Measurements from ENCODE around the gene PANK3.
A peak's percentile ranks its signal among the peaks of the same experiment; 100 is the strongest.
"Not testable (repeated sequence)": the region's sequence is repeated elsewhere in the genome, so short reads cannot be mapped to it uniquely, and the experiment has no call there.

The PANK3 gene

GRCh38 chr5:168592014-168592368, 12.8 kb upstream of the PANK3 start:
- no peak for DNase-seq (ENCODE audit: low read depth in 2 of 2)

GRCh38 chr5:168591302-168592013, 12.3 kb upstream of the PANK3 start:
- no peak for DNase-seq (ENCODE audit: low read depth in 2 of 2)

- no peak for DNase-seq (ENCODE audit: low read depth in 2 of 2)
Measured at GRCh38 chr5:168590666-168591065, 11.5 kb upstream of the PANK3 start.

DNA sequence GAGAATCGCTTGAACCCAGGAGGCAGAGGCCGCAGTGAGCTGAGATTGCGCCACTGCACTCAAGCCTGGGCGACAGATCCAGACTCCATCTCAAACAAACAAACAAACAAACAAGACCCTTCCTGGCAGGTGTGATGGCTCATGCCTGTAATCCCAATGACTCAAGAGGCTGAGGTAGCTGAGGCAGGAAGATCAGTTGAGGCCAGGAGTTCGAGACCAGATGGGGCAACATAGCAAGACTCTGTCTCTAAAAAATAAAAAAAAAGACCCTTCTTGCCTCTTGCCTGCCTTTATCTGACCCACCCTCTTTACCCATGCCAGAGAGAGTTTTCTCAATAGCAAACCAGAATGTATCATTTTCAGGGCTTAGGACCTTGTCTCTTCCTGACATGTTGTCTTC, 8.8 kb upstream of the PANK3 start:
- no peak for DNase-seq (ENCODE audit: low read depth in 2 of 2)

GRCh38 chr5:168585119-168585856, 6.1 kb upstream of the PANK3 start:
- DNase-seq (ENCODE audit: low read depth in 2 of 2) = no peak

- no peak for DNase-seq (ENCODE audit: low read depth in 2 of 2)
Measured at GRCh38 chr5:168583742-168584482, 4.7 kb upstream of the PANK3 start.

- not testable (repeated sequence) for DNase-seq (ENCODE audit: low read depth in 2 of 2)
Measured at GRCh38 chr5:168580814-168581469, 1.8 kb upstream of the PANK3 start.

DNA sequence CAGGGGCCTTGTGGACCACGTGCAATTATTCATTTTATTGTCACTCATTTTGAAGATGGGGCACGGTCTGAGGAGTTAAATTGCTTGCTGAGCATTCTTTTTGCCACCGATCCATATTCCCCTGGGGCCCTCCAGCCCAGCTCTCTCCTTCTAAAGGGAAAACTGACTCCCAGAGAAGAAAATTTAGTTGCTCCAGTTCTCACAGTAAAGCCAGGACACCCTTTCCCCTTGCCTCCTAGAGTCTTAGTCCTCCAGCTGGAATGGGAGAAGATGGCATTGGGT, 1.0 kb upstream of the PANK3 start:
- no peak for DNase-seq (ENCODE audit: low read depth in 2 of 2)

DNA sequence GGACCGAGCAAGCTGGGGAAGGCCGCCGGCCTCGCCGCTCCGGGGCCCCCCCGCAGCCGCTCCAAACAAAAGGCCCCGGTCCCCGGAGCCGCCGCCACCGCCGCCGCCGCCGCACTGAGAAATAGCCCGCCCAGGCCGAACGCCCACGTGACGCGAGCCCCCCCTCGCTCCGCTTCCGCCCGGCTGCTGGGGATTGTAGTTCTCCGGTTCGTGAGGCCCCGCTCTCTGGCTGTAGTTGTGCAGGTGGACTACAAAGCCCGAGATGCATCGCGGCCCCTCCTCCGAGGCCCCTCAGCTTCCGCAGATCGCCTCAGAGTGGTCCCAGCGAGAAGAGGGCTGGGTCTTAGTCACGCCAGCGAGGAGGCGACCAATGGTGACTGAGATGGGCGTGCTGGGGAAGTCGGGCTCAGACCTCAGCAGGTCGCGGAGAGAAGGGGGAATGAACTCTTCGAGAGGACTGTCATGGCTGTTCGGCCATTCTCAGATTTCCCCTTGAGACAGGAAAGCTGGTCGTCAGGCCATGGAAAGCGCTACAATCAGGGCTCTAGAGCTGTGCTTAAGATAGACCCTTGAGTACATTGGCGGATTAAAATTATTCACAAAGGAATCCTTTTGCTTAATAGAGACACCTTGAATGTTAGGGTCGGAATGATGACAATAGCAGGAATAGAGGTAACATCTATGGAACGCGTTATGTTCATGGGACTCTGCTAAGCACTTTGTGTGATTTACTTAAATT, 489 bp upstream of the PANK3 start:
- DNase-seq (ENCODE audit: low read depth in 2 of 2) = peak; percentile 95 to 97

DNA sequence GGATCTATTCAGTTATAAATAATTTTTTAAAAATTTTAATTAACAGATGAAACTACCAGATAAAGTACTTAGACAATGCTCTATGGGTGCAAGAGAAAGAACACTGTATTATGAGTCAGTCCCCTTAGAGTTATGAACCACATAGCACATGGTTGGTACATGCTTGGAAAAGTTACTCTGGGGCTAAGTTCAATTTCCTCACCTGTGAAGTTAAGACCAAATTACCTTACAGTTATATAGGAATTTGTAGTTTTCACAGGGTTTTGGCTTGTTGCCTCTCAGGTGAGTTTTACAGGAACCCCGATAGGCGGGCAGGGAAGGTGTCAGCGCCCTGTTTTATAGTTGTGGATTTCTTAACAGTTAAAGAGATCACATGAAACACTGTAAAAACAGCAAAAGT, 1.2 kb downstream of the PANK3 start:
- DNase-seq (ENCODE audit: low read depth in 2 of 2) = no peak

DNA sequence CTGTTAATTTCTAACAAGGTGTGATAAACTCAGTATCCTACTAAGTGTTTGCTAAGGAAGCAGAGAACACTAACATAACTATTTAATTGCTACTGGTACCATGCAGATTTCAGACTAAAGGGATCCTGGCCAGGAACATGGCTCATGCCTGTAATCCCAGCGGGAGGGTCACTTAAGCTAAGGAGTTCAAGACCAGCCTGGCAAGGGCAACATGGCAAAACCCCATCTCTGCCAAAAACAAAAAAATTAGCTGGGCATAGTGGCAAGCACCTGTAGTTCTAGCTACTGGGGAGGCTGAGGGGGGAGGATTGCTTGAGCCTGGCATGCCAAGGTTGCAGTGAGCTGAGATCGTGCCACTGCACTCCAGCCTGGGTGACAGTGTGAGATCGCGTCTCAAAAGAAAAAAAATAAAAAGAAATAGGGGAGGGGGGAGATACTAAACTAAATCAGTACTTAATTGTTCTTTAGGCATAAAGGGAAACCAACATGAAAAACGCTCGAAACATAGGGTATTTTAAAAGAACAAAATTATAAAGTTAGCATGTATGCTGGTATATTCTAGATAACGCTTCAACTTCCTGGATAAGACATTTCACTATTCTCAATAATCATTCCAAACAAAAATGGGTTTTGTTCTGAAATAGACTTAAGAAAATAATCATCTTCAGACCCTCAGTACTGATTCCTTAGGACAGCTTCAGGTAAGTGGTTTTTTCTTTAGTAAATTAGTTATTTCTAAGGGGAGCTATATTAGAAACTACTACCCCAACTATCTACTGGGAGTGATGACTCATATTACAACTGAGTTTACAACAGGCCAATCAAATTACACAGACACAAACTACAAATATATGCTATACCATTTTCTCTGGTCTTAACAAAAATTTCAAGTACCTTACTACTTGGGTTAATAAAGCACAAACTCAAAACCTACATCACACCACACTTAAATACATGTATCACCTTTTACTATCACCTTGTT, 3.5 kb downstream of the PANK3 start:
- DNase-seq (ENCODE audit: low read depth in 2 of 2) = no peak

DNA sequence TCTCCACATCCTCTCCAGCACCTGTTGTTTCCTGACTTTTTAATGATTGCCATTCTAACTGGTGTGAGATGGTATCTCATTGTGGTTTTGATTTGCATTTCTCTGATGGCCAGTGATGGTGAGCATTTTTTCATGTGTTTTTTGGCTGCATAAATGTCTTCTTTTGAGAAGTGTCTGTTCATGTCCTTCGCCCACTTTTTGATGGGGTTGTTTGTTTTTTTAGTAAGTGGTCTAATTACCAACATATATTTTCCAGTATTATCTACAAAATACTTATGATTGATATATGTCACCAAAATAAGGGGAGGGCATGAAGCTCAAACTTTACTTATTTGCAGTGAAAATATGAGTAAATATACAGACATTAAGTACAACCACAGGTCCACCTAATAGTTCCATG, 5.0 kb downstream of the PANK3 start:
- not testable (repeated sequence) for DNase-seq (ENCODE audit: low read depth in 2 of 2)

DNA sequence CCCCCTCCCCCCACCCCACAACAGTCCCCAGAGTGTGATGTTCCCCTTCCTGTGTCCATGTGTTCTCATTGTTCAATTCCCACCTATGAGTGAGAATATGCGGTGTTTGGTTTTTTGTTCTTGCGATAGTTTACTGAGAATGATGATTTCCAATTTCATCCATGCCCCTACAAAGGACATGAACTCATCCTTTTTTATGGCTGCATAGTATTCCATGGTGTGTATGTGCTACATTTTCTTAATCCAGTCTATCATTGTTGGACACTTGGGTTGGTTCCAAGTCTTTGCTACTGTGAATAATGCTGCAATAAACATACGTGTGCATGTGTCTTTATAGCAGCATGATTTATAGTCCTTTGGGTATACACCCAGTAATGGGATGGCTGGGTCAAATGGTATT, 5.5 kb downstream of the PANK3 start:
- DNase-seq (ENCODE audit: low read depth in 2 of 2) = not testable (repeated sequence)

GRCh38 chr5:168570490-168571328, 8.5 kb downstream of the PANK3 start:
- DNase-seq (ENCODE audit: low read depth in 2 of 2) = no peak

GRCh38 chr5:168568738-168569137, 10.4 kb downstream of the PANK3 start:
- DNase-seq (ENCODE audit: low read depth in 2 of 2) = no peak

GRCh38 chr5:168563959-168564358, 15.2 kb downstream of the PANK3 start:
- DNase-seq (ENCODE audit: low read depth in 2 of 2) = no peak

GRCh38 chr5:168562279-168562678, 16.9 kb downstream of the PANK3 start:
- DNase-seq (ENCODE audit: low read depth in 2 of 2) = no peak

GRCh38 chr5:168557389-168557788, 21.8 kb downstream of the PANK3 start:
- no peak for DNase-seq (ENCODE audit: low read depth in 2 of 2)

DNA sequence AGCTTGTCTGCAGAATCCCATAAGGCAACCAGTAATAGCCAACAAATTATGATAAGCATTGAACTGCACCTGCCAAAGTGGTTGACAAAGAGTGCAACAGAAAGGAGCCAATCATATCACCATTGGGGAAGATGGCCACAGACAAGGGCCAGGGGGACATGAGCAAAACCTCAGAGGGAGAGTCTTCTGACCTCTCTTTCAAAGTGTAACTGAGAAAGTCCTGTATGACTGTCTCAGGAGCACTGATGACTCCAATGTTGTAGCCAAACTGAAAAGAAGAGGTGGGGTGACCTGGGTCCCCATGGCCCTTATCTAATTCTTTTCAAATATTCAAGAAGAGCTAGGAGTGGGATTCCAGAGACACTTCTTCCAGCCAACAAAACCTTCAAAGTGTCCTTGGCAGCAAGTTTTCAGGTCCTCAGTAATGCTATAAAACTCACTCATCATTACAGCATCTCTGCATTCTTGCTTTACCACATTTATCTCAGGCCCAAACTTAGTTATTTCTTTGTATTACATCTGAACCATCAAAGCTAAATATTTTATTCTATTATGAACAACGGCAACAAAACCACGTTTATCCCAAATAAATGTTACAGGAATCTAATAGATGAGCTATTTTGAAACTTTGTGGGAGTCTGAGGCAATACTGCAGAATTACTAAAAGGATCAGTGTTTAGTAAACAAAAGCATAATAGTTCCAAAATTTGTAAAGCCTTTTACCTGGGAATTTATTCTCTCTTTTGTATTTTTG, 25.6 kb downstream of the PANK3 start:
- DNase-seq (ENCODE audit: low read depth in 2 of 2) = no peak
